ENCODE measurements around the gene IGF2BP2. TPM values are rescaled to one million over a fixed set of nuclear protein-coding genes. Genes with fewer than 3 reads are reported as not detected.

IGF2BP2 gene
- total RNA-seq, 1 experiment from 2014 or later: 135 TPM

DNA sequence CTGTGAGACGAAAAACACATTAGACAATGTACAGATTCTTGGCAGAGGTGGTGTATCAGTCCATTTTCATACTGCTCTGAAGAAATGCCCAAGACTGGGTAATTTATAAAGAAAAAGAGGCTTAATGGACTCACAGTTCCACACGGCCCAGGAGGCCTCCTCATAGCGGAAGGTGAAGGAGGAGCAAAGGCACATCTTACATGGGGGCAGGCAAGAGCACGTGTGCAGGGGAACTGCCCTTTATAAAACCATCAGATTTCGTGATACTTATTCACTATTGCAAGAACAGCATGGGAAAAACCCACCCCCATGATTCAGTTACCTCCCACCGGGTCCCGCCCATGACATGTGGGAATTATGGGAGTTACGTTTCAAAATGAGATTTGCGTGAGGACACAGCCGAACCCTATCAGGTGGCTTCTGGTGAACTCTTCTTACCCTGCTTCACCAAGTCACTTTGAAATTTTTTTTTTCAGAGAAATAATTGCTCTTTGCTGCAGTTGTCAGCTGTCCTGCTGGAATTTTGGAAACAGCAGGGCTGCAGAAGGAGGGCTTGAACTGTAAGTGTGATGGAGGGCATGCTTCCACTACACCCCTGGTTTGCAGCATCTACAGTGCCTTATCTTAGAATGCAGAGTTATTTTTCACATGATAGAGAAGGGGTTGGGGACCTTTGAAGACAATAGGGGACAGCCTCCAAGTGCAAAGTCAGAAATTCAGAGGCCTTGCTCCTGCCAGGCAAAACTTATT, 2.9 kb upstream of the IGF2BP2 start:
- Histone ChIP-seq H3K4me3 (replicated peaks in 1 of 2; ENCODE audit: low read depth in 1 of 2, low read length in 2 of 2) (no peak overlapping the region), H3K9me3 (ENCODE audit: control insufficient read depth in 1 of 2, insufficient read depth in 1 of 2, low read depth in 1 of 2, low read length in 2 of 2) (no peaks in the 10 kb centered on the region), H3K79me2 (ENCODE audit: insufficient read depth, low read length) (peaks cover 20% of the 10 kb centered on the region), H3K4me1 (ENCODE audit: control insufficient read depth in 1 of 2, insufficient read depth in 2 of 2, low read length in 2 of 2) (peaks cover 6 to 10% of the 10 kb centered on the region in 2 experiments; a peak in 3 of 4 replicates), H4K20me1 (ENCODE audit: insufficient read depth) (no peaks in the 10 kb centered on the region), H3K36me3 (ENCODE audit: control insufficient read depth in 1 of 2, insufficient read depth in 2 of 2, low read length in 2 of 2) (no peaks in the 10 kb centered on the region), H3K9me2 (ENCODE audit: insufficient read depth) (no peaks in the 10 kb centered on the region), H3K27ac (ENCODE audit: low read depth, low read length) (no peak overlapping the region), H3K4me2 (ENCODE audit: low read length) (no peak overlapping the region), H2AFZ (ENCODE audit: low read depth, low read length, poor library complexity, severe bottlenecking) (no peak overlapping the region), H3K9ac (ENCODE audit: low read length) (no peak overlapping the region), H3K27me3 (ENCODE audit: insufficient read depth, low read length) (no peaks in the 10 kb centered on the region)
- DNase-seq (ENCODE audit: low read depth, low spot score) (no peak), ATAC-seq (no peak)
- BruUV-seq (replicated peaks): no TSS peak
- intact Hi-C loops (cut with micrococcal nuclease): no loop called here
- ChIA-PET RAD21 (ENCODE audit: low non-redundant PET in 1 of 2, low total read pairs in 2 of 2, uncharacterized antibody in 2 of 2, unreplicated experiment in 2 of 2) (no interaction called here), CTCF (no interaction called here), POLR2A (no interaction called here)
- no peak for TF ChIP-seq CTCF (IDR thresholded peaks at IDR 0.05 in 2 of 3, conservative IDR thresholded peaks at IDR 0.05 in 1 of 3; ENCODE audit: borderline replicate concordance in 1 of 3, insufficient read depth in 1 of 3, low read depth in 2 of 3, low read length in 2 of 3)
- TF ChIP-seq FOSL1 (IDR thresholded peaks at IDR 0.05; ENCODE audit: low read depth): no peak
- TF ChIP-seq JUND (IDR thresholded peaks at IDR 0.05): no peak
- TF ChIP-seq, protein P1, sequence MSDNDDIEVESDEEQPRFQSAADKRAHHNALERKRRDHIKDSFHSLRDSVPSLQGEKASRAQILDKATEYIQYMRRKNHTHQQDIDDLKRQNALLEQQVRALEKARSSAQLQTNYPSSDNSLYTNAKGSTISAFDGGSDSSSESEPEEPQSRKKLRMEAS (IDR thresholded peaks at IDR 0.05): no peak
- no peak for TF ChIP-seq YY1 (IDR thresholded peaks at IDR 0.05; ENCODE audit: extremely low read depth, insufficient replicate concordance, low read depth, low read length)
- TF ChIP-seq CBX3 (IDR thresholded peaks at IDR 0.05; ENCODE audit: low read depth): no peak
- no peak for TF ChIP-seq RAD21 (IDR thresholded peaks at IDR 0.05; ENCODE audit: low read depth)
- TF ChIP-seq EZH2phosphoT487 (IDR thresholded peaks at IDR 0.05; ENCODE audit: borderline replicate concordance): no peak
- TF ChIP-seq EZH2 (IDR thresholded peaks at IDR 0.05): no peak
- no peak for TF ChIP-seq SRF (IDR thresholded peaks at IDR 0.05; ENCODE audit: low read depth)
- no peak for TF ChIP-seq ATF3 (IDR thresholded peaks at IDR 0.05)
- no peak for TF ChIP-seq POLR2AphosphoS5 (IDR thresholded peaks at IDR 0.05; ENCODE audit: low read depth, low read length)
- no peak for TF ChIP-seq CEBPB (IDR thresholded peaks at IDR 0.05; ENCODE audit: low read depth)

All from HCT116 (cell line).